Activated CD8-positive, alpha-beta memory T cell treated with anti-CD3 and anti-CD28 coated beads for 4 hours (primary cell): ENCODE results near the gene INTS7.
"Not testable (repeated sequence)": the region's sequence is repeated elsewhere in the genome, so short reads cannot be mapped to it uniquely, and the experiment has no call there.

ENCODE experiments used
- DNase-seq, 2 donors: peaks; one replicate each; pipeline ENCODE4 v3.0.0-alpha.2; 2020; ENCODE audit warnings: low read depth in 2 of 2

The INTS7 gene

GRCh38 chr1:211935448-211935970 lies 99.8 kb downstream of the INTS7 start:
- DNase-seq, result no peak

DNA sequence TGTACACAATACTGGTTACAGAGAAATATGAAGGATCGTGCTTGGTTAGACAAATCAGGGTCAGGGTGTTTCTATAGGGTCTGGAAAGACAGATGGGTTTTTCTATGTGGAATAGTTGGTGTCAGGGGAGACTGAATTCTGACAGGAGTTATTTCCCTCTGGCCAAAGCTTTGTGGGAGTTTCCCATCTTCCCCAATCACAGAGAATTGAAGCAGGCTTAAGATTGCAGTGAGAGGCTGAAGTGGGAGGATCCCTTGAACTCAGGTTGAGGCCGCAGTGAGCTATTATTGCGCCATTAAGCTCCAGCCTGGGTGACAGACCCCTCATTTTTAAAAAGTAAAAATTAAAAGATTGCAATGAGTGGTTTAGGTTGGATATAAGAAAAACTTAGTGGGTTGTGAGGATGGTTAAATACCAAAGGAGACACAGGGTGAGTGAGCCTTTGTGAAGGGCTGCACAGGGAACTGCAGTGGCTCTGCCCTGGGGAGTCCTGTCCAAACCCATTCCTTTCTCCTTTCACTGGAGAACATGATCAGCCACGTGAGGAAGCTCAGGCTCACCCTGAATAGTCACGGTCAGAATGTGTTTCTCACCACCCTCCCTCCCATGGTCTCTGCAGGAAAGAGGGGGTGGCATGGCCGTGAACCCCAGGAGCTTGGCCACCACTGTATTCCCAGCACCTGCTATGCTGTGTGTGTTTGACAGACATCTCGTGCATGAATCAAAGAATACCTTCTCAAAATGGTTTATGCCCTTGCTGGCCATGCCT lies 101.2 kb downstream of the INTS7 start:
- DNase-seq, result no peak

DNA sequence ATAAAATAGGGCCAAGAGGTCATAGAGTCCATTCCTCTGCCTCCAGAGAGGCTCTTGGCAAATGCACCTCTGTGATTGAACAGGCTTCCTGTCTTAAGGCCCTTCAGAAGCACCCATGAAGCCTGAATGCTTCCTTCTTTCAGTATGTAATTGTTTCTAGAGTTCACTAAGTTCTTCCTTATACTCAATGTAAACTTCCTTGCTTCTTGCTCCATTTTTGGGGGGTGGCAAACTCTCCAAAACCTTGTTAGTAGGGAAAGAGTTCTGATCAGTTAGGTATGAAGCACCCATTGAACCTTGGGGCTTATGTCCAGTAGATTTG lies 102.5 kb downstream of the INTS7 start:
- no peak for DNase-seq

DNA sequence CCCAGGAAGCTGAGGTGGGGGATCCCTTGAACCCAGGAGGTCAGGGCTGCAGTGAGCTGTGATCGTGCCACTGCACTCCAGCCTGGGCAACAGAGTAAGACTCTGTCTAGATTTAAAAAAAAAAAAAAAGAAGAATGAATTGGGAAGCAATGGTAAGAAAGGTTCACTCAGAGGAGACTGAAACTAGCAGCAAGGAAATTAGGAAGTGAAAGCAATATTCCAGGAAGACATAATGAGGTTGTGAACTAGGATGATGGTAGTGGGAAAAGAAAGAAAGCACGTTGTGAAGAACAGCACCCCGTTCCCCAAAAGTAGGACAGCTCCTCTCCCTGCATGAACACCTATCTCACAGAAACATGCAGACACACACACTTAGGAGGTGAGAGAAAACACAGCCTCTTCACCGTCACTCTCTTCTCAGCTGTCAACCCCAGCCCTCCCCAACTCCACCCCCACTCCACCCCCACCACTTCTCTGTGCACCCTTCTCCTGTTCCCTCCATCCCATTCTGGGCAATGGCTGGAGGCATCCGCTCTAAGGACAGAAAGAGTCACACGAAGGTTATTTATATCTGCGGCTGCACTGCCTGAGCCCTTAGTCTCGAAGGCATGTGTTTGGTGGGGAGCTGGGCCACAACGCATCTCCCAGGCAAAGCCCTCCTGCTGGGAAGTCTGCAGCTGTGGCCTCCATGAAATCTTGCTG lies 103.0 kb downstream of the INTS7 start:
- DNase-seq, result no peak

DNA sequence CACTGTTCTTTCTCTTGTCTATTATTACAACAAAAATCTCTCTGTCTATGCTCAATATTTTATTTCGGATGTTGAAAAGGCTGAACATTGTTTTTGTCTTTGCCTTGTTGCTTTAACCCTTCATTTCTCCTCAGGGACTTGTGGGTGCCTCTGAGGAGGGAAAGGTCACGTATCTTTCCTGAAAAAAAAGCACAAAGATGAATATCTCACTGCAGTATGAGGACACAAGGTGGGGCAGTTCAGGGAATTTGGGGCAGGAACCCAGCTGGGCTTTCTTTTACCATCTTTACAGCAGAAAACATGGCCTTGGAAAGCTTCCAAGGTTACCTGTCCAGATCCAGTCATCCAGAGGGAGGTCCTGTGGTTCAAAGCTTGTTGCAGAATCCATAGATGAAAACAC lies 105.7 kb downstream of the INTS7 start:
- DNase-seq, result no peak

GRCh38 chr1:211928993-211929637 lies 106.2 kb downstream of the INTS7 start:
- no peak for DNase-seq

DNA sequence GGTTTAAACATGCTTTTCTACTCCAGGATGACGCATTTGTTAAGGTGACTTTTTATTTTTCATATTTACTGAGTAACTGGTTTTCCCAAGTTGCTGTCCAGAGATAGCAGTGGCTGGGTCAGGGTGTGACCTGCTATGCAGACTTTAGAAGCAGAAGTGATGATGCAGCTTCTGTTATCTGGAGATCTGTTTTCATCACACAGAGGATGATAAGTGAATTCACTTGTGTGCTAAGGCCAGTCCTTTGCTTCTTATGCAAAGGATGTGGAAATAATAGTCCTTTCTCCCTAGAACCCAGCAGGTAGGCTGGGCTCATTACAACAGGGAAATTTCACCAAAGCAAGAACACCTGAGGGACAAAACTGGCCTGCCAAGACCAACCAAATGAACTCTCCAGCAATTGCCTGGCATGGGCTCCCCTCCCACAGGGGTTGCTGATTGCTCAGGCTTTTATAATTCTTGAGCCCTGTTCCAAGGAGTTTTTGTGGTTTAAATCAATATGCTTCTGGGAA lies 107.0 kb downstream of the INTS7 start:
- DNase-seq, result no peak

- no peak for DNase-seq
Measured at GRCh38 chr1:211925016-211925415, 110.3 kb downstream of the INTS7 start.

DNA sequence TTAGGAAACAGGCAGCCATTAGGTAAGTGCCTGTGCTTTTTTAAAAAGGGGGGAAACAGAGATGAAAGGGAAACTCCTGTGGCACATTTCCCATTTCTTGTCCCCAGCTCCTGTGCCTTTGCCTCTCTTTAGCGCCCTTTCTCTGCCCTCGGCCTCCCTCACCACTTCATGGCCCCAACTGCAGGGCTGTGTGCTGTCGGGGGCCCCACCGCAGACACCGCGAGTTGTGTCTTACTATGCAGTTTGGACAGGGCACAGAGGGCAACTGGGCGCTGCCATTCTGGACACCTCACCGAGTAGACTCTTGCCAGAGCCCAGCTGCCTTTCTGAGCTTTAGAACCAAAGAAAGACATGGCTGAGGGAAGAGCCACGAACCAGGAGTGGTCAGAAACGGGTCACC lies 111.1 kb downstream of the INTS7 start:
- no peak for DNase-seq

DNA sequence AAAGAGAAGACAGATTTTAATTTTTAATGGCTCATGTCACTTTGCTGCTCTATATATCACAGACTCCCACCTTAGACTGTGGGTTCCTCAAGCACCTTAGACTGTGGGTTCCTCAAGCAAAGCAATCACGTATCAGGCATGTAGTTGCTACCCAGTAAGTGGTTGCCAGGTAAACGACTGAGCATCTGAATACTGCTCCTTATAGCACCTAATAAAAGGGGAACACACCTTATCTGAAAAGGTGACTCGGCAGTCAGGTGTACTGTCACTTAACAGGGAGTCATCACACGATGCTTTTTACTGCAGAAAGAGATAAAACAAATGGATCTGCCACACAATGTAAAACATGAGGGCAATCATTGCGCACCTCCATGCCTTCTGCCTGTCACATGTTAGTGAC lies 112.3 kb downstream of the INTS7 start:
- DNase-seq, result no peak

DNA sequence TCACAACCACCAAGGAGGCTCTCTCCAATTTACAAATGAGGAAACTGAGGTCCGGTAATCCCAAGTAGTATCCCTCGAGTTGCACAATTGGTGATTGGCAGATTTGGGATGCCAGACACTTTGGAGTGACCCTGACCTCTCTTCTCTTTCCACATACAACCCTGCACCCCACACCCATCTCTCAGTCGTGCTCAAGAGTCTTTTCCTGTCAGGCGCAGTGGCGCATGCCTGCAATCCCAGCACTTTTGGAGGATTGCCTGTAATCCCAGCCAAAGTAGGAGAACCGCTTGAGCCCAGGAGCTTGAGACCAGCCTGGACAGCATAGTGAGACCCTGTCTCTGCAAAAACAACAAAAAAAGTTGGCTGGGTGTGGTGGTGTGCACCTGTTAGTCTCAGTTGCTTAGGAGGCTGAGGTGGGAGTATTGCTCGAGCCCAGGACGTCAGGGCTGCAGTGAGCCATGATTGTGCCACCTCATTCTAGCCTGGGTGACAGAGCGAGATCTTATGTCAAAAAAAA lies 113.7 kb downstream of the INTS7 start:
- DNase-seq, result no peak

GRCh38 chr1:211920602-211921226 lies 114.6 kb downstream of the INTS7 start:
- no peak for DNase-seq

GRCh38 chr1:211920141-211920572 lies 115.2 kb downstream of the INTS7 start:
- DNase-seq, result no peak

GRCh38 chr1:211918843-211919414 lies 116.4 kb downstream of the INTS7 start:
- DNase-seq, result no peak

DNA sequence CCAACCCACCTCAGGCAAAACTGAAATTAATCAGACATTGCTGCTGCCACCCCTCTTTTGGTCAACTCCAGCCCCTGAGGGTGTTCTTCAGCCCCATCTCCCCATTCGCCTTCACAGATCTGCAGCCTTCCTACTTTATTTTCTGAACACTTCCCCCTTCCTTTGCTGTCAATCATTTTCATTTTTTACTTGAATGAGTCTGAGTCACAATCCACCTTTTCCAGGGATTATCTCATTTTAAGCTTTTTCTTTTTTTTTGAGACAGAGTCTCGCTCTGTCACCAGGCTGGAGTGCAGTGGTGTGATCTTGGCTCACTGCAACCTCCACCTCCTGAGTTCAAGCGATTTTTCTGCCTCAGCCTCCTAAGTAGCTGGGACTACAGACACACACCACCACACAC lies 118.9 kb downstream of the INTS7 start:
- not testable (repeated sequence) for DNase-seq

DNA sequence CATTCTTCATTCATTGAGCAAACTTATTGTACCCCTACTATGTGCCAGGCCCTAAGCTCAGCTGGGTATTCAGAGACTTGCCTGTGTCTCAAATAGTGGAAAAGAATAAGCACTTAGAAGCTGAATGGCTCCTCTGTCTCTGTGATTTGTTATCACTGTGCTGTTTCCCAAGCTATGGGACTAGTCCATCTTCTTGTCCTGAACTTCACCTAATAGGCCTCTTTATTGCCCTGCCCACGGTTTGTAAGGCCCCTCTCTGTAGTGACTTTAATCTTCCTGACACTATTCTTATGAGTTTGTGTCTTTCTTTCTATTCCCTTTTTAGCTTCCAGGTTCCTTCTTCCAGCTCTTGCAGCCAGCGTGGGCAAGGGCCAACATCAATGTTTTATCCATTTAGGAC lies 119.4 kb downstream of the INTS7 start:
- DNase-seq, result no peak

- no peak for DNase-seq
Measured at GRCh38 chr1:211912844-211913432, 122.4 kb downstream of the INTS7 start.

GRCh38 chr1:211912038-211912437 lies 123.3 kb downstream of the INTS7 start:
- DNase-seq, result no peak

GRCh38 chr1:211910913-211911485 lies 124.4 kb downstream of the INTS7 start:
- no peak for DNase-seq

DNA sequence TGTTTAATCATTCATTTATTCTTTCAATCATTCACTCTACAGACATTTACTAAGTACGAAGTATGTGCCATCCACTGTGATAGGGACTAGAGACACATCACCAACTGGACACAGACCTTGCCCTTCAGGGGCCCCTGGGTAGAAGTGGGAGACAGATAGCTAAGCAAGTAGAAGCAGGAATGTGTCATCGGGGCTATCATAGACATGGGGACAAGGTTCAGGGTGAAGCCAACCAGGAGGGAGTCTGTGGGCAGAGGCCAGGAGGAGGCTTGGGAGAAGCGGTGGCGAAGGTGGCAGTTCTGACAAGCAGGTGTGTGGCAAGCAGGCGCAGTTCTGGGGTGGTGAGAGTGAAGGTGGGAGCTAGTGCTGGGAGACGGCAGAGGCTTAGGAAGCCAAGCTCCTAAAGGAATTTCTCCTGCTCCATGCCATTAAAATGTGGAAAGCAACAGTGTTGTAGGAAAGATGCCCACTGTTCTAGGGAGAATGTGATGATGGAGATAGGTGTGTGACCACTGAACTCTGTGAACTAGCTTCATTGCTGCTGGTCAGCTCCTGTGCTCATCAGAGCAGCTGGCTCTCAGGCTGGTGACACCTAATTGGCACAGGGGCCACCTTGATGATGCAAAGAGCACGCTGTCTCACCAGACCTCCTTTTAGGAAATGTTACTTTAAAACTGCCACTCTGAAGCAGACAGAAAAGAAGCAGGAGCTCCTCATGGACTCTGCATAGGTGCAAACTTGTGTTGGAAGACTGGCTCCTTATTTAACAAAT lies 125.1 kb downstream of the INTS7 start:
- DNase-seq, result no peak
